Right atrium auricular region (tissue), 2 donors: ENCODE measurements around the gene LMAN1L. TPM values are rescaled to one million over a fixed set of nuclear protein-coding genes. Genes with fewer than 3 reads are reported as not detected.

Source experiments
- DNase-seq: peaks from one replicate; pipeline ENCODE4 v3.0.0-alpha.2; 2019; ENCODE audit warnings: low spot score
- H3K27ac ChIP-seq, 2 donors: fragments of 200-600 bp; sonication (generic); 1 replicate in 1 of 2; 2 replicates in 1 of 2; pipeline ENCODE4 v1.5.1; 2016 to 2019
- H3K27me3 ChIP-seq, 2 donors: fragments of 200-600 bp; sonication (generic); one replicate each; pipeline versions ENCODE4 v1.5.1 to v1.6.0; 2017 to 2019
- H3K36me3 ChIP-seq: fragments of 200-600 bp; sonication (generic); one replicate; pipeline ENCODE4 v1.5.1; 2016
- H3K4me1 ChIP-seq, 2 donors: fragments of 200-600 bp; sonication (generic); one replicate each; pipeline versions ENCODE4 v1.5.1 to v1.6.0; 2017 to 2019
- H3K4me3 ChIP-seq, 2 donors: fragments of 200-600 bp; sonication (generic); 1 replicate in 1 of 2; 2 replicates in 1 of 2; pipeline ENCODE4 v1.5.1; 2017 to 2019; ENCODE audit warnings: mild to moderate bottlenecking in 1 of 2, moderate library complexity in 1 of 2
- H3K9me3 ChIP-seq, 2 donors: fragments of 200-600 bp; sonication (generic); one replicate each; pipeline ENCODE4 v1.5.1; 2019
- total RNA-seq, 2 donors: library from RNA; depleted of rRNA; stranded (reverse); fragments of >200 nt; gene quantifications; one replicate each; pipeline ENCODE4 v1.1.0, GENCODE V29; 2016
- TF ChIP-seq, protein P1 (sequence below), 2 donors: fragments of 200-600 bp; sonication (generic); IDR thresholded peaks; one replicate each; pipeline ENCODE4 v1.5.1; 2019; ENCODE audit warnings: antibody characterized with exemption in 2 of 2

Gene LMAN1L
- total RNA-seq, result 10 to 100 TPM; 13.8 to 88.7 TPM

GRCh38 chr15:74812533-74812932, at the start of gene LMAN1L:
TSS of gene LMAN1L (plus strand) at chr15:74812835. CDS start at chr15:74812855, 20 bp downstream.
- H3K4me1 ChIP-seq, result peaks cover 0 to 31% of the 10 kb centered on the region in 2 donors
- peak within 1 kb of the TSS; percentile 33 to 43 for H3K4me3 ChIP-seq
- no peak for DNase-seq
- H3K36me3 ChIP-seq, result no peaks in the 10 kb centered on the region
- H3K27ac ChIP-seq, result peak within 1 kb of the TSS; percentile 83 to 86
- TF ChIP-seq, protein P1, sequence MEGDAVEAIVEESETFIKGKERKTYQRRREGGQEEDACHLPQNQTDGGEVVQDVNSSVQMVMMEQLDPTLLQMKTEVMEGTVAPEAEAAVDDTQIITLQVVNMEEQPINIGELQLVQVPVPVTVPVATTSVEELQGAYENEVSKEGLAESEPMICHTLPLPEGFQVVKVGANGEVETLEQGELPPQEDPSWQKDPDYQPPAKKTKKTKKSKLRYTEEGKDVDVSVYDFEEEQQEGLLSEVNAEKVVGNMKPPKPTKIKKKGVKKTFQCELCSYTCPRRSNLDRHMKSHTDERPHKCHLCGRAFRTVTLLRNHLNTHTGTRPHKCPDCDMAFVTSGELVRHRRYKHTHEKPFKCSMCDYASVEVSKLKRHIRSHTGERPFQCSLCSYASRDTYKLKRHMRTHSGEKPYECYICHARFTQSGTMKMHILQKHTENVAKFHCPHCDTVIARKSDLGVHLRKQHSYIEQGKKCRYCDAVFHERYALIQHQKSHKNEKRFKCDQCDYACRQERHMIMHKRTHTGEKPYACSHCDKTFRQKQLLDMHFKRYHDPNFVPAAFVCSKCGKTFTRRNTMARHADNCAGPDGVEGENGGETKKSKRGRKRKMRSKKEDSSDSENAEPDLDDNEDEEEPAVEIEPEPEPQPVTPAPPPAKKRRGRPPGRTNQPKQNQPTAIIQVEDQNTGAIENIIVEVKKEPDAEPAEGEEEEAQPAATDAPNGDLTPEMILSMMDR (IDR thresholded peaks at IDR 0.05), result no peak
- no peaks in the 10 kb centered on the region for H3K9me3 ChIP-seq
- H3K27me3 ChIP-seq, result no peaks in the 10 kb centered on the region

DNA sequence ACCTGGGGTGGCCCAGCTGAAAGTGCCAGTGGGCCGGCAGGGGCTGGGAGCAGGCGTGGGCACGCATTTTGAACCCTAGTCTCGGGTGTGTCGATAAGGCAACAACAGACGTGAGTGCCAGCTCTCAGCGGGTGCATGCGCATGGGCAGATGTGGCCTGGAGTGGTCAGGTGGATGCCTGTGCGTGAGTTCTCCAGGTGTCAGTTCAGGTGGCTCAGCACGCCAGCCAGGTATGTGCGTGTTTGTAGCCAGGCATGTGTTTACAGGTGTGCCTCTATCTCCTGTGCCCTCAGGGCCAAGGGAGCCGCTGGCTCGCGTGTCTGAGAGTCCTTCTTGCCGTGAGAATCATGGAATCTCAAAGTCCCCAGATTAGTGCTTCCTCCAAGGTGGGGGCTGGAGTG, 49.2 kb upstream of the LMAN1L start:
- peak overlapping the region in 1 of 2 donors; percentile 4 for H3K27ac ChIP-seq

GRCh38 chr15:74767167-74768098, 45.2 kb upstream of the LMAN1L start:
- H3K4me1 ChIP-seq, result peaks cover 0 to 23% of the 10 kb centered on the region in 2 donors
- no peaks in the 10 kb centered on the region for H3K36me3 ChIP-seq
- H3K27me3 ChIP-seq, result no peaks in the 10 kb centered on the region
- TF ChIP-seq, protein P1 (IDR thresholded peaks at IDR 0.05), result no peak
- H3K27ac ChIP-seq, result no peak overlapping the region
- no peak for DNase-seq
- no peak overlapping the region for H3K4me3 ChIP-seq
- no peaks in the 10 kb centered on the region for H3K9me3 ChIP-seq

More for the DNA sequence above, 49.2 kb upstream of the LMAN1L start:
- Histone ChIP-seq H3K9me3 (no peaks in the 10 kb centered on the region), H3K27me3 (no peaks in the 10 kb centered on the region), H3K36me3 (no peaks in the 10 kb centered on the region), H3K4me3 (no peak overlapping the region), H3K4me1 (peaks cover 0 to 10% of the 10 kb centered on the region in 2 donors)
- no peak for DNase-seq
- TF ChIP-seq, protein P1 (IDR thresholded peaks at IDR 0.05), result no peak

GRCh38 chr15:74768099-74768770, 44.4 kb upstream of the LMAN1L start:
- no peak for DNase-seq
- Histone ChIP-seq H3K27ac (no peak overlapping the region), H3K36me3 (no peaks in the 10 kb centered on the region), H3K4me1 (peaks cover 0 to 17% of the 10 kb centered on the region in 2 donors), H3K27me3 (no peaks in the 10 kb centered on the region), H3K4me3 (peak overlapping the region in 1 of 2 donors; percentile 28), H3K9me3 (no peaks in the 10 kb centered on the region)
- TF ChIP-seq, protein P1 (IDR thresholded peaks at IDR 0.05), result no peak

GRCh38 chr15:74768771-74769342, 43.8 kb upstream of the LMAN1L start:
- Histone ChIP-seq H3K4me1 (peaks cover 0 to 17% of the 10 kb centered on the region in 2 donors), H3K27ac (no peak overlapping the region), H3K9me3 (no peaks in the 10 kb centered on the region), H3K4me3 (peak overlapping the region in 1 of 2 donors; percentile 28), H3K36me3 (no peaks in the 10 kb centered on the region), H3K27me3 (no peaks in the 10 kb centered on the region)
- TF ChIP-seq, protein P1 (IDR thresholded peaks at IDR 0.05), result peak; percentile 87 to 88
- no peak for DNase-seq
